HG02798 (cell line): ENCODE results near the gene CDK8.

Source experiments
- ATAC-seq: cut with Tn5 transposase; IDR thresholded peaks from one replicate; pipeline ENCODE4 v1.9.1; 2021; ENCODE audit warnings: mild to moderate bottlenecking; ENCODE audit not compliant: unreplicated experiment, poor library complexity

The CDK8 gene

DNA sequence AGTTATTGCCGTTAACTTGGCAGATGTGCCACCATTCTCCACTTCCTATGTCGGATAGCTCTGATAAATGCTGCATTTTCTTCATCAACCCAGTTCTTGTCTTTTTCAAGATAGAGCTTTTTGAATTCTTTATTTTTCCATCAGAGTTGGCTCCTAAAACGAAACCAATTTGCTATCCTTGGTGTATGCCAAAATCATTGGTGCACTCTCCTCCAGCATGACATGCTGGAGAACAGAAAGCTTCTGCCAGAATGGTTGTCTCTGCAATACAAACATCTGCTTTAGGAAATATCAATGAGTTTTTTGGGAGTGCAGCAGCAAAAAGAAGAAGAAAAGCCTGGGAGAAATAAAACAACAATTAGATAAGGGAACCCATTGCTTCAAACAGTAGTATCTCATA is 124.2 kb downstream of the CDK8 start:
- no peak for ATAC-seq

DNA sequence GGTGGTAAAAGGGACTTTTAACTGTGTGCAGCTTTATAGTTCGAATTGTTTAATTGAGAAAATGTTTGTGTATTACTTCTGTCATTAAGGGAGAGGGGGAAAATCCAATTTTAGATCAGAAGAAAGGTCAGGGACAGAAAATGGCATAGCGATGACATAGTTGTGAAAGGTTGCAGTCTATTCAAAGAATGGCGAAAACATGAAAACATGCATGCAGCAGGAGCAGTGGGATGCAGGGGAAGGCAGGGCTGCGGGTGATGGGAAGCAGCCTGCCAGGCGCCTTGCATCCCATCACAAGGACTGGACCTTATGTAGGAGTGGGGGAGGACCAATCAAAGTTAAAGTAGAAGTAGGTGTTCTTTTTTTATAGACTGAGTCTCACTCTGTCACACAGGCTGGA is 125.9 kb downstream of the CDK8 start:
- ATAC-seq = no peak

DNA sequence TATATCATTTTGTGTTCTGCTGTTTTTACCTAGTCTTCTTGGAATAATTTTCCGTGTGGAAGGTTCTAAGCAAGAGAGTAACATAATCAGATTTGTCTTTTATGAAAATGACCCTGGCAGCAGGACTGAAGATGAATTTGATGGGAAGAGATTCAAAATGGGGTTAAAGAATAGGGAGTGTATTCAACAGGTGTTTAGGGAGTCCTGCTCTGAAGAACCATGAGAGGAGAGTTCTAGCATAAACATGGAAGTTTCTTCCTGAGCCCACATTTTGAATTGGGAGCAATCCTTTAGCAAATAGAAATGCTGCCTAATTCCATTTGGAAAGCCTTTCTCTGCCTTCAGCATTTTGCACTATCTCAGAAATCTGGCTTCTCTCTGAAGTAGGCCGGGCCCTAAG is 127.0 kb downstream of the CDK8 start:
- ATAC-seq = no peak

DNA sequence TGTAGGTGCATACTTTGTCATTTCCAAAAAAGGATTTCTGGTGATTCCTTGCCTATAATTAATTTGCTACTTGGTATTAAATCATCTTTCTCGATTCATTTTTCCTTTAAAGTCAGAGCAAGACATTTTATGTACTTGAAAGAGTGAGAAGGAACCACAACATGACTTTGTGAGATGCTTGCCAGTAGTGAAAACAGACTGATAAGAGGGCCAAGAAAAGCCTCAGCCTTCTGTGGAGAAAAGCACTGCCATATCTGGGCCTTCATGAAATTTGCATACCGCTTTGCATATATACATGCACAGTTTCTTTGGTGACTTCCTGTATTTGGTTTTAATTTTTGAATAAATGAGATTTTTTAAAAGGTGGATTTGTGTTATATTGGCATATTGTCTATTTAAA is 128.4 kb downstream of the CDK8 start:
- no peak for ATAC-seq

DNA sequence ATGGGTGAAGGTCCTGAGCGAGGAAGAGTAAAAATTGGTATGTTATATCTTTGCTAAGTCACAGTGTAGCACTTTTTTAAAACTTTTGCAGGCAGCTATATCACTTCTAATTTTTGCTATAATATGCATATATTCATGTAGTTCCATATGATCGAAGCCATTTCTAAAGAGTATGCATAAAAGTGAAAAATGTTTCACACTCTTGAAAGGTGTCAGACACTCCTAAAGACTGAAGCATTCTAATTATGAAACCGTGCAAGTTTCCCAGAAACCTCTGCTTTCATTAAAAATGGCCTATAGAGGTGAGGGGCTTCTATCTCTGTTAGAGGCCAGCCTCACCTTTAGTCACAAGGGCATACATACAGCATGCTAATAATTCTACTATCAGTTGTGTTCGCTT is 128.9 kb downstream of the CDK8 start:
- no peak for ATAC-seq

DNA sequence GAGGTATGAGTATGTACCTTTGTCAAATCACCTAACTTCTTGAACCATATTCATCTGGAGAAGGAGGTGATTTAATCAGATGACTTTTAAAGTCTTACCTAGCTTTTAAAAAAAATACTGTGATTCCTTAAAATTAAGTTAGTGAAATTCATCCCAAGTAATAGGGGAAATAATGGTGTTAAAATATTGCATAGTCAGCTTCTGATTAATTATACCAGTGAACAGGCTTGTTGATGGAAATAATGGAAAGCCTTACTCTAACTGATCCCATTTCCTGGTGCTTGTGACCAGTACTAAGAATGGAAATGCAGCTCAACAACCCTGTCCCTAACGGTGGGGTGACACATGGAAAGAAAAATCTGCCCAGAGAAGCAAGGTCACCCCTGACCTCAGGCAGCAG is 130.7 kb downstream of the CDK8 start:
- ATAC-seq = no peak

DNA sequence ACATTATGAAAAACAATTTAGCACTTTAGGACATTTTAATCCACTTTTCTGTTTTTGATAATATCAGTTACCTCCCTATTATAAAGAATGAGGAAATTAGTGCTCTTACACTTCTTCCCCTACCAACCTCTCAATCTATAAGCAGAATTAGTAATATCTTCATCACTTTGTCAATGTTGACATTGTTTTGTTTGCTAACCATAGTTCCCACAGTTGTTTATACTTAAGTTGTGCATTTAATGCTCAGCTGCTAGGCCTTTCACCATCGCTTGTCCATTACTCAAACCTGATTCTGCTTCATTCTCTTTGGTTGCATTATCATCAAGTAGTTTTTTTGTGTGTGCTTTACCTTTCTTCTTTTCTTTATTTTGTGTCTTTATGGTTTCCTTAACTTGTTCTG is 132.1 kb downstream of the CDK8 start:
- ATAC-seq = no peak

DNA sequence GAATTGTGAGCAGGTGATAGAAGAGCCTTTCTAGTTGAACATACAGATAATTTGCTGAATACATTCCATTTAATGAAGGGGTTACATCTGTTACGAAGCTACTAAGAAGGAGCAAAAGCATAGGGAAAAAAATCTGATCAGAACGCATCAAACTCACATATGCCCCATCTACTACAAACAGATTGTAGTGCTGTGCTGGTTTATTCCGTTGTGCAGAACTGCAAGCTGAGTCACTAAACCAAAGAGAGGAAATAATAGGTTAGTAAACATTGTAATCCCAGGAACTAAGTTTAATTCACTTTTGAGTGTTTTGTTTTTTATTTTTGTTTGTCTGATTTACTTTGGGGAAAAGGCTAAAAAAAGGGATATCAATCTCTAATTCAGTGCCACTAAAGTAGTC is 136.3 kb downstream of the CDK8 start:
- no peak for ATAC-seq

DNA sequence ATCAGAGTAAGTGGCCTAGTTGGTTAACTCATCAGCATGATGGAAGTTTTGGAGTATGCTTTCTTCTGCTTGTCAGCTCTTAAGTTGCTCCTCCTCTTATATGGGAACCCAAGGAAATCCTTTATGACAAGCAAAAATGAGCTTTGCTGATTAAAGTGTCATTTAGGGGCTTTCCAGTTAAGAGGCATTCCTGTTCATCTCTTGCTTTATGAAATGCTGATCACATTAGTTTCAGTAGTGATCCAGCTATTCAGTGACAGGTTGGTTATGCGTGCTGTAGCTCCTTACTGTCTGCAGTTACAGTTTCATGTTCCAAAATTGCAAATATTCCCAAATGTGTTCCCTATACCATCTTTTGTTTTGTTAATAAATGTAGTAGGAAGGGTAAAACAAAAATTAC is 146.6 kb downstream of the CDK8 start:
- no peak for ATAC-seq

DNA sequence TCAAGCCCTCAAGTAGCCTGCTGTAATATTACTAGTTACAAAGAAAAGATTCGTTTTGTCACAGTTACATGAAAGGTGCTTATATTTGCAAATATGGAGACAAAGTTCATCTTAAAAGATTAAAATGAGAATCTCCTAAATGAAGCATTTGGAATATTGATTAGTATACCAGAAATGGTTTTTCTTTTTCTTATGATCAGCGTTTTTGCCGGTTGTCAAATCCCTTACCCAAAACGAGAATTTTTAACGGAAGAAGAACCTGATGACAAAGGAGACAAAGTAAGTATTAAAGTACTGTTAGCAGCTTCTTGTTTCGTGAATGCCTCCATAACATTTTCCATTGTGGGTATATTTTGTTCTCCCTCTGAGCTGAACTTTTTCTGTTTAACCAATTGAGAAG is 147.1 kb downstream of the CDK8 start:
- ATAC-seq = no peak

DNA sequence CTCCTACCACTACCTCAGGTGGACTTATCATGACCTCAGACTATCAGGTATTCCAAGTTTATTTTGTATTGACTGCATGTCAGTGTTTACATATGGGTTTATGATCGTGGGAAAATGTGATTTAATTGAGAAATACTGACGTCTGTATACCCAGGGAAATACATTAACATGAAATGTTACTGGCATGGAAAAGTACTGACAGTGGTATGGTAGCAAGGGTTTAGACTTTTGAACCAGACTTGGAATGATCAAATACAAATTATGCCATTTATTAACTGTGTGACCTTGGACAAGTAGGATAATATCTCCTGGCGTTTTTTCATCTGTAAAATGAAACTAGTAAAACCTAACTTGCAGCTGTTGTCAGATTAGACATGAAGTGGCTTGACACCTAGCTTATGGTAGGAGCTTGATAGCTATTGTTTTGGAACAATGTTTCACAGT is 147.7 kb downstream of the CDK8 start:
- ATAC-seq = no peak

DNA sequence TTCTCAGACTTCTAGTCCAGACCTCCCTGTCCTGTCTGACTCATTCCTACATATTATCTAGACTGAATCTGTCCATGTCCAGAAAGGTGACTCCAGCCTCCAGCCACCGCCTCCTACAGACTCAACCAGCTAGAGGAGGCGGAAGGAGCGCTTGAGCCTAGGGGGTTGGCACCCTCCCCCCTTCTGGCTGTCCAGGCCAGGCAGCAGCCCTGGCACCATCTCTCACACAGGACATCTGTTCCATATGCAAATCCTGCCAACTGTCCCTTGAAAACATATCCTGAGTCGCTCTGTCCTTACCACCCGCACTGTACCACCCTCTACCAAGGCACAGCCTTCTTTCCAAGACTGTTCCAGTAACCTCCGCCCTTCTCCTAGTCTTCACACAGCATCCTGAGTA is 152.9 kb downstream of the CDK8 start:
- ATAC-seq = no peak

DNA sequence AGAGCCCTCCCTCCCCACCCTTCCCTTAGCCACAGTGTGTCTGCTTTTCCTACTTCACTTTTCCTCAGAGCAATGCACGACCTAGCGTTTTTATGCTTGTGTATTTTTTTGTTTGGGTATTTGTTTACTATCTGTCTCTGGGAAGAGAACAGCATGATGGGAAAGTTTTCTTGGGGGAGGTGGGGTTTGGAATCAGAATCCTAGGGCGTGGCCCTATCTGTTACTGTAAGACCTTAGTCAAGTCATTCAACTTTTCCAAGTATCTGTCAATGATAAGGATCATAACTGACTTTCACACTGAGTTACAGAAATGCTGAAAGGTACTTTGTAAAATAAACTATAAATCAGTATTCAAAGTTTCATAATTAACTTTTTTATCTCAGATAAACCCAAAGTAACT is 157.3 kb downstream of the CDK8 start:
- no peak for ATAC-seq

DNA sequence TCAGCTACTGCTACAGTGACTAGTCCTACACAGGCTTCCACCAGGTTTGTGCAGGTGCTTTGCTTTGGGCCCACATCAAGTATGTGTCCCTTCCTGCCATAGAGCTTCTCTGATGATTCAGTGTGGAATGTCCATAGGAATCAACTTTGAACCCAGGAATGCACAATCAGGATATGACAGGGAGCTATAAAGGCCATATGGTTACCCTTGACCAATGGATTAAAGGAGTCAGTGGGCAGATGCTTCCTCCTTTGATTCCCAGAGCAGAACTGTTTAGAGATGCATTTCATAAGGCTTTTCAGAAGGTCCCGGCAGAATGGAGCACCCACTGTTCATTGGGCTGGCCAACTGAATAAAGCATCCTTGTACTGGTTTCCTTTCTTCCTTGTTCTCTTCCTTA is 158.3 kb downstream of the CDK8 start:
- ATAC-seq = no peak

DNA sequence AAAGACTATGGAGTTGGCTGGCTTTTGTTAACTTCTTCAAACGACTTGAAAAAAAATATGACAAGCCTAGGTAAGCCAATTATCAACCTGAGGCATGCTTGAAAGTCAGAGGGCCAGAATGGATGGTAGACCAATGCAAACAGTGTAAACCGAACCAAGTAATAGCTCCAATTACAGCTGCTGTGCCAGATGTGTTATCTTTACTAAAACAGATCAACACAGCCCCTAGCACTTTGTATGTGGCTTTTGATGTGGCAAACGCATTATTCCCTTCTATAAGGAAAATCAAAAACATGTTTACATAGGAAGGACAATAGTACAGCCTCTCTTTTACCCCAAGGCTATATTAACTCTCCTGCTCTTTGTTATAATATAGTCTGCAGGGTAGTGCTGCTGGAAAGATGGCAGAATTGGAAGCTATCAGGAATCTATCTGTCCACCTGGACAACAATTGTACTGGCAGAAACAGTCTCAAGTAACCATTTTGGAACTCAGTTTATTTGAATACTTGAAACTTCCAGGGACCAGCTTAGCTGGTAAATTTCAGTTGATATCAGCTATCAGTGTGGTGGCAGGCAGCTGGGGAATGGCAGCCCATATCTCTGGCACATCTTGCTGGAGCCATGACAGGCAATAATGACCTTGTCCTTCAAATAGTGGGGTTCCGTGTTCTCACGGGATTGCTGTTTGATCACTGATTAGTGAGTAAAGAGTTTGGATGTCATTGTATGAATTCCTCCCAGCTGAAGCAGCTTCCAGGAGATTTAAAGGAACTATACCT is 159.2 kb downstream of the CDK8 start:
- ATAC-seq = no peak

DNA sequence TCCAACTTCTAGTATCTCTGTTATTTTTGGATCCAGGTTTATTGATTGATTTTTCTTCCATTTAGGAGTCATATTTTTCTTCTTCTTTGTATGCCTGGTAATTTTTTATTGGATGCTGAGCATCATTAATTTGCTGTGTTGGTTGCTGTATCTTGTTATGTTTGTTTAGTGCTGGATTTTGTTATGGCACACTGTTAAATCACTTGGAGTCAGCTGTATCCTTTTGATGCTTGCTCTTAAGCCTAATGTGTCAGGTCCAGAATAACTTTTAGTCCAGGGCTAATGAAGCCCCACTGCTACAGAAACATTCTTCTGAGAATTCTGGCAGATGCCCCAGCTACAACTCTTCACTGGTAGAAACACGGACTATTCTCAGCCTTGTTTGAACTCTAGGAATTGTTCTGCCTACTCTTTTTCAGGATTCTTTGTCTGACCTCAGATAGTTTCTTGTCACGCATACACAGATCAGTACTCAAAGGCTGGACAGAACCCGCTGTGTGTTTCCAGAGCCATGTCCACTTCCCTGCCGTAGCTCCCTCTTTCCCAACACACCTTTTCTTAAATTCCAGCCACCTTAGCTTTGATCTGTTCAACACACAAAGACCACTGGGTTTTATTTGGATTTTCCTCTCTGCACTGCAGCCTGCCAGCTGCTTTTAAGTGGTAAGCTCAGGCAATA is 166.5 kb downstream of the CDK8 start:
- ATAC-seq = no peak

DNA sequence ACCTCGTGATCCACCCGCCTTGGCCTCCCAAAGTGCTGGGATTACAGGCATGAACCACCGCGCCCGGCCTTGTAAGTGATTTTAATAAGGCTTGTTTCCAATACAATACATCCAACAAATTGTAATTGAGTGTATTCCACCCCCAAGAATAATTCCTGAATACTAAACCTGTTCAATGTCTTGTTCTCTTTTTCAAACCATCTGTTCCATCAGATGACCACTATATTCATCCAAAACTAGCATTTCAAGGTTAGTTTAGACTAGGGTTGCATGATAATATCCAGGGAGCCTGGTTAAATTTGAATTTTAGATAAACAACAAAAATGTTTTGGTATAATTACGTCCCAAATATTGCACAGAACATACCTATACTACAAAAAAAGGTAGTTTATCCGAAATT is 168.1 kb downstream of the CDK8 start:
- no peak for ATAC-seq

DNA sequence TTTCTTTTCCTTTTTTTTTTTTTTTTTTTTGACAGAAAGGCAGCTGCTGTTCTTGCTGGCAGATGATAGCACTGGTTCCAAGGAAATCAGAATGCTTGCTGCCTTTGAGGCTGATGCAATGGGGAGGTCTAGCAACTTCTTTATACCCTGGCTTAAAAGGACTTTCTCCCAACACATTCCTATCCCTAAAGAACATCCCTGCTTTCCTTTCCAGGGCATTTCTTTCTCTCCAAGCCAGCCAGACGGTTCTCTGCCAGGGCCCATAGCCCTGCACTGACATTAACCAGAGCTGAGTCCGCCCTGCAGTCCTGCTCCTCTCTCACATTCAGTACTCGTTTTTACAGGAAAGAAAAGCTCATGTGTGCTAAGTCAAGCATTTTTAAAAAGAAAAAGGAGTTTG is 169.7 kb downstream of the CDK8 start:
- ATAC-seq = no peak

DNA sequence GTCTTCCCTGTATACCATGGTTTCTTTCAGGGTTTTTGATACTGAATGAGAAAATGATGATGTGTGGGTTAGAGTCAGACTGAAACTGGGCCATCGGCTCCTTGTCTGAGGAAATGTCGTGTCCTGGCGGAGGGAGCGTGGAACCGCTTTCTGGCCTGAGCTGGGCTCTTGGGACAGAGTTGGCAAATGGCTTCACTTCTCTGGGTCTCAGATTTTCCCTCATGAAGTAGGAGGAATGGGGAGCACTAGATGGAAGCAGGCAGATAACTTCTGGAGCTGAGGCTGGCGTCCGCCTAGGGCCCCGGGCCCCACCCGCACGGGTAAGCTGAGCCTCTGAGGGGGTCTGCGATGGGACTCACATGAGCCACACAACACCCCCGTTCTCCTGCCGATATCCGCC is 170.3 kb downstream of the CDK8 start:
- ATAC-seq = no peak

DNA sequence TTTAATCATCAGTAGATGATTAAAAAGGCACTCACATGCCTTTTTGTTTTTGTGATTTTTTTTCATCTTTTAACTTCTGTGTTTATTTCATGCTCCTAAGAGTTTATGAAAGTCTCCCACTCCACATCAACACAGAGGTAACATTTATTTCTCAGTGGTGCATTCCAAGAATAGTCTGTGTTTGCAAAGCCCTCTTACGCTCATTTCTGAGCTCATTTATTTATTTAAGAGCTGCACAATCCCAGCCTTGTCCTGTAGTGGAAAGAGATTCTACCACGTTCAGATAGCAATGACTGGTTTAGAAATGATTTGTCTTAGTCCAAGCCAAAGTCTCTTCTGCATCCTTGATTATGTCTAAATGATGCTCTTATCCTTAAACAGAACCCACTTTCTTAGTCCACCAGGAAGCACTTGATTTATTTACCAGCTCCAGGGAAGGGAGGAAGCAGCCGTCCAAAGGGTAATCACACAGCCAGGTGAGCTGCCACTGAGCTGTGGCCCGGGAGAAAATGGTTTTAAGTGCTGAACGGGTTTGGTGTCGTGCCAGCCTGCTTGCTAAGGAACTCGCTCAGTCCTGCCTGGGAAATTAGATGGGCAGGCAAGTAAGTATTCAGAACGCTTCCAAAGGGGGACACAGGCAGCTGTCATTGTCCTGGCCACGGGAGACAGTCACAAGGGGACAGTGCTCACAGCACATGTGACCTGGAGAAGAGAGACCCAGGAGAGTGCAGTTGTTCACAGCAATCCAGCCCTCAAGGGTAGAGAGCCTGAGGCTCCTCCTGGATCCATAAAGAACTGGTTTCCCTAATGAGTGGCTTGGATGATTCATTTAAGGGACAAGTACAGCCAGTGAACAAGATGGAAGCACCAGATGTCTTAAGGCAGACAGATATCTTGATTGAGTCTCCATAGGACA is 171.8 kb downstream of the CDK8 start:
- ATAC-seq = no peak

DNA sequence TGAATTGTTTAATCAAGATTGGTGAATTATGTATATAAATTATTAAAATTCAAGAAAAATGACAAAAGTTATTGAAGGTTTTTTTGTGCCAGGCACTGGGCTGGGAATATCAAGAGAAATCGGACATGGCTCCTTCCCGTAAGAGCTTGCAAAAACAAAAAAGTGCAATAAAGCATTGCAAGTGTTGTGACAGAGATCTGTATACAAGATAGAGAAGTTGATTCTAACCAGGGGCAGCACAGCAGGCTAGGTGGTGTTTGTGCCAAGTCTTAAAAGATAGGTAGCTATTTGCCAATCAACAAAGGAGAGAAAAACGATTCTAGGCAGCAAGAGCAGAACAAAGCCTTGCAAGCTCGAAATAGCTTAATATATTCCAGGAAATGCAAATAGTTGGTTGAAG is 179.8 kb downstream of the CDK8 start:
- ATAC-seq = no peak
